KMS-11 (cell line): ENCODE results near the gene HBEGF.

ENCODE experiments used
- H2AFZ ChIP-seq: fragments of 200-600 bp; sonication (generic); 2 replicates; pipeline ENCODE4 v1.6.1; 2016; ENCODE audit warnings: antibody characterized with exemption, mixed run types, low read depth
- H3K27ac ChIP-seq: fragments of 200-600 bp; sonication (generic); 2 replicates; pipeline ENCODE4 v1.6.1; 2016; ENCODE audit warnings: mild to moderate bottlenecking, mixed run types
- H3K27me3 ChIP-seq: fragments of 200-600 bp; sonication (generic); 2 replicates; pipeline ENCODE4 v1.6.1; 2017; ENCODE audit warnings: mild to moderate bottlenecking, low read depth, mixed run types, moderate library complexity; ENCODE audit not compliant: insufficient read depth
- H3K36me3 ChIP-seq: fragments of 200-600 bp; sonication (generic); 2 replicates; pipeline ENCODE4 v1.6.1; 2017; ENCODE audit warnings: mild to moderate bottlenecking, mixed run types; ENCODE audit not compliant: insufficient read depth
- H3K4me1 ChIP-seq: fragments of 200-600 bp; sonication (generic); 2 replicates; pipeline ENCODE4 v1.6.1; 2016; ENCODE audit warnings: mild to moderate bottlenecking, low read depth, mixed run types; ENCODE audit not compliant: poor library complexity, severe bottlenecking
- H3K4me2 ChIP-seq: fragments of 200-600 bp; sonication (generic); 2 replicates; pipeline ENCODE4 v1.7.0; 2016; ENCODE audit warnings: mild to moderate bottlenecking, mixed run types
- H3K4me3 ChIP-seq: fragments of 200-600 bp; sonication (generic); IDR thresholded peaks from 2 replicates; pipeline ENCODE4 v1.6.1; 2017; ENCODE audit warnings: low read depth, low read length, mixed read lengths; ENCODE audit not compliant: insufficient read depth
- H3K79me2 ChIP-seq: fragments of 200-600 bp; sonication (generic); 2 replicates; pipeline ENCODE4 v1.6.1; 2016; ENCODE audit warnings: low read depth, mixed run types; ENCODE audit not compliant: insufficient read depth
- H3K9ac ChIP-seq: fragments of 200-600 bp; sonication (generic); 2 replicates; pipeline ENCODE4 v1.6.1; 2016; ENCODE audit warnings: mild to moderate bottlenecking, mixed run types
- H4K20me1 ChIP-seq: fragments of 200-600 bp; sonication (generic); 2 replicates; pipeline ENCODE4 v1.6.1; 2016; ENCODE audit warnings: mild to moderate bottlenecking, mixed run types; ENCODE audit not compliant: insufficient read depth
- TF ChIP-seq, protein P1 (sequence below): fragments of 200-600 bp; sonication (generic); conservative IDR thresholded peaks from 2 replicates; pipeline ENCODE4 v1.6.1; 2017; ENCODE audit warnings: low read depth, mild to moderate bottlenecking, antibody characterized with exemption, low read length, moderate library complexity, mixed read lengths

Gene HBEGF

DNA sequence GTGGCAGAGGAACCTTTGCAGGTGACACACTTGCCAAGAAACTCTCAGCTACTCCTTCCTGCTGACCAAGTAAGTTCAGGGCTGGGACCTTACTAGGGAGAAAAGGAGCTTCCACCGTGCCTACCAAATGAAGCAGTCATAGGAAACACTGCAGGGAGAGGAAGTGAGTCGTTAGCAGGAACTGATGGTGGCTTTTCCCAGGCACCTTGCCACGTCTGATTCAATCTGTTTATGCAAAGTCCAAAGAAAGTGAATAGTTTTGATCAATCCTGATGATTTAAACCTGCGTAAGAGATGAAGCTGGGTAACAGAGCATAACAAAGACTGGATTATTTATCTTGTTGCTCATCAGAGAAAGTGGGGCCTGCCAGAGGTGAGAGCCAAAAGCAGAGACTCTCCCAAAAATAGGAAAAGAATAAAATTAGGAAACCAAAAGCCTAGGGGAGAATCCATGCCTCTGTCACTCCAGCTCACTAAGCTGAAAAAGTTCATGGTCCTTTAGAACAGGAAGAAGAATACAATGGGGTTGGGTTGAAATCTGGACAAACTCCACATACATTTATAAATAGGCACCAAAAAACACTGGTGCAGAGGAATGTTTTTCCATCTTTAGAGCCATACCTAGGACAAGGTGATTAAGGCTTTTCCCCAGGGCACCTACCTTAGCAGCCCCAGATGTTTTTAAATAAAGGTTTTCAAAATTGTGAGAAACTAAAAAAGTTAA is 34.2 kb downstream of the HBEGF start:
- Histone ChIP-seq H3K79me2 (no peaks in the 10 kb centered on the region), H4K20me1 (no peaks in the 10 kb centered on the region), H3K4me2 (no peak overlapping the region), H3K27ac (no peak overlapping the region), H2AFZ (no peak overlapping the region), H3K27me3 (no peaks in the 10 kb centered on the region), H3K4me1 (no peaks in the 10 kb centered on the region), H3K4me3 (no peak overlapping the region), H3K36me3 (no peaks in the 10 kb centered on the region), H3K9ac (no peak overlapping the region)
- TF ChIP-seq, protein P1, sequence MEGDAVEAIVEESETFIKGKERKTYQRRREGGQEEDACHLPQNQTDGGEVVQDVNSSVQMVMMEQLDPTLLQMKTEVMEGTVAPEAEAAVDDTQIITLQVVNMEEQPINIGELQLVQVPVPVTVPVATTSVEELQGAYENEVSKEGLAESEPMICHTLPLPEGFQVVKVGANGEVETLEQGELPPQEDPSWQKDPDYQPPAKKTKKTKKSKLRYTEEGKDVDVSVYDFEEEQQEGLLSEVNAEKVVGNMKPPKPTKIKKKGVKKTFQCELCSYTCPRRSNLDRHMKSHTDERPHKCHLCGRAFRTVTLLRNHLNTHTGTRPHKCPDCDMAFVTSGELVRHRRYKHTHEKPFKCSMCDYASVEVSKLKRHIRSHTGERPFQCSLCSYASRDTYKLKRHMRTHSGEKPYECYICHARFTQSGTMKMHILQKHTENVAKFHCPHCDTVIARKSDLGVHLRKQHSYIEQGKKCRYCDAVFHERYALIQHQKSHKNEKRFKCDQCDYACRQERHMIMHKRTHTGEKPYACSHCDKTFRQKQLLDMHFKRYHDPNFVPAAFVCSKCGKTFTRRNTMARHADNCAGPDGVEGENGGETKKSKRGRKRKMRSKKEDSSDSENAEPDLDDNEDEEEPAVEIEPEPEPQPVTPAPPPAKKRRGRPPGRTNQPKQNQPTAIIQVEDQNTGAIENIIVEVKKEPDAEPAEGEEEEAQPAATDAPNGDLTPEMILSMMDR: no peak

DNA sequence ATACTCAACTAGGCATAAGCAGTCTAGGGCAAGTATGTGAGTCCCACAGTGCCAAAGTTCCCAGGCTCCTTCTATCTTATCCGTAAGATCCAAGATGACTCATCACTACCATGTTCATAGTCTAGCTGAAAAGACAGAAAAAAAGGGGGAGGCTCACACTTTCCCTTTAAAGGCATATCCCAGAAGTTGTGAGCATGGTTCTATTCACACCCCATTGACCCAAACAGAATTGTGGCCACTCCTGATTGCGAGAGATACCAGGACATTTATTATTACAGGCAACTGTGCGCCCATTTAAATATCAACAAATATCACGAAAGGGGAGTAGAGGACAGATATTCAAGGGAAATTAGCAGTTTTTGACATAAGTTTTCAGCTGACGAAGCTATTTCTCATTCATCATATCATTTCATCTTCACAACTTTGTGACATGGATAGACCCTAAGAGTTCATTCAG is 35.4 kb downstream of the HBEGF start:
- Histone ChIP-seq H3K4me3 (no peak overlapping the region), H3K9ac (no peak overlapping the region), H3K27me3 (no peaks in the 10 kb centered on the region), H2AFZ (no peak overlapping the region), H4K20me1 (no peaks in the 10 kb centered on the region), H3K4me2 (no peak overlapping the region), H3K4me1 (no peaks in the 10 kb centered on the region), H3K79me2 (no peaks in the 10 kb centered on the region), H3K27ac (no peak overlapping the region), H3K36me3 (no peaks in the 10 kb centered on the region)
- TF ChIP-seq, protein P1: no peak

DNA sequence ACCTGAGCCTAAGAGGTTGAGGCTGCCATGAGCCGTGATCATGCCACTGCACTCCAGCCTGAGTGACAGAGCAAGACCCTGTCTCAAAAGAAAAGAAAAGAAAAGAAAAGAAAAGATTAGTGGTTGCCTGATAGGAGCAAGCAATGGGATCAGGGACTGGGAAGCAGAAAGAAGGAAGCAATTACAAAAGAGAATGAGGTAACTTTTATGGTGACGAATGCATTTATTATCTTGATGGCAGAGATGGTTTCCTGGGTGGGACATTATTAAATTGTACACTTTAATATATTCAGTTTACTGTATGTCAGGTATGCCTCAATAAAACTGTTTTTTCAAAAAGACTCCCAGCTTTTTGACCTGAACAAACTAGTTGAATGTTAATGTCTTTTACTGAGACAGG is 36.0 kb downstream of the HBEGF start:
- no peak overlapping the region for H3K27ac ChIP-seq
- H2AFZ ChIP-seq: no peak overlapping the region
- no peak overlapping the region for H3K9ac ChIP-seq
- H3K4me3 ChIP-seq: no peak overlapping the region
- no peaks in the 10 kb centered on the region for H3K4me1 ChIP-seq
- no peaks in the 10 kb centered on the region for H3K36me3 ChIP-seq
- TF ChIP-seq, protein P1: no peak
- no peak overlapping the region for H3K4me2 ChIP-seq
- no peaks in the 10 kb centered on the region for H4K20me1 ChIP-seq
- no peaks in the 10 kb centered on the region for H3K79me2 ChIP-seq
- H3K27me3 ChIP-seq: no peaks in the 10 kb centered on the region

DNA sequence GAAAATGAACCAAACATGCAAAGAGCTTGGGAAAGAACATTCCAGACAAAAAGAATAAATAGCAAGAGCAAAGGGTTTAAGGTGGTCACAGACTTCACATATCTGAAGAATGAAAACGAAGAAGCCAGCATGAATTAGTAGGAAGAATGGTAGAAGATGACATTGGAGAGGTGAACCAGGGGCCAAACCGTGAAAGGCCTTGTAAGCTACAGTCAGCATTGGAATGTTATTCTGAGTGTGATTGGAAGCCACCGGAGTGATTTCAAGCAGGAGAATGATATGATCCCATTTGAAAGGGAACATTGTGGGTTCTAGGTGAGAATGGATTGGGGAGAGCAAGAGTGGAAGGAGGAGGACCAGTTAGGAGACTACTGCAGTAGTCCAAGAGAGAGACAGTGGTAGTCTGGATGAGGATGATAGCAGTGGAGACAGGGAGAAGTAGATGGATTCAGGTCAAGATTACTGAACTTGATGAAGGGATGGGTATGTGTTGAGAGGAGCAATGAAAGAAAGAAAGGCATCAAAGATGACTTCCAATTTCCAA is 36.6 kb downstream of the HBEGF start:
- Histone ChIP-seq H3K27me3 (no peaks in the 10 kb centered on the region), H4K20me1 (no peaks in the 10 kb centered on the region), H3K4me1 (no peaks in the 10 kb centered on the region), H3K9ac (no peak overlapping the region), H3K36me3 (no peaks in the 10 kb centered on the region), H3K27ac (no peak overlapping the region), H3K4me3 (no peak overlapping the region), H3K79me2 (no peaks in the 10 kb centered on the region), H2AFZ (no peak overlapping the region), H3K4me2 (no peak overlapping the region)
- TF ChIP-seq, protein P1: no peak
